GM12865 (cell line): ENCODE data around the gene HAT1.

ENCODE experiments used
- DNase-seq: peaks from one replicate; pipeline ENCODE4 v3.0.0; 2010; ENCODE audit warnings: low read depth
- H3K4me3 ChIP-seq: 2 replicates; pipeline ENCODE4 v1.5.1; 2011; ENCODE audit warnings: mild to moderate bottlenecking, low read depth, low read length, control low read depth
- CTCF ChIP-seq: IDR thresholded peaks from 2 replicates; pipeline ENCODE4 v1.5.1; 2011; ENCODE audit warnings: low read length, control low read depth, low read depth, inconsistent platforms; ENCODE audit not compliant: insufficient read depth; ENCODE audit errors: missing control alignments

HAT1 gene

GRCh38 chr2:171922230-171923022 is at the start of gene HAT1:
HAT1 (plus strand) TSS chr2:171922461; CDS start chr2:171922501, 40 bp downstream.
- TF ChIP-seq CTCF = no peak
- H3K4me3 ChIP-seq = peak within 1 kb of the TSS; percentile 65
- DNase-seq = peak; percentile 98

GRCh38 chr2:171874517-171874916 is 47.7 kb upstream of the HAT1 start:
- no peak for TF ChIP-seq CTCF
- H3K4me3 ChIP-seq = no peak overlapping the region
- DNase-seq = no peak

- DNase-seq = no peak
- no peak for TF ChIP-seq CTCF
Measured at GRCh38 chr2:171874963-171875362, 47.3 kb upstream of the HAT1 start.

GRCh38 chr2:171878481-171878993 is 43.7 kb upstream of the HAT1 start:
- no peak for TF ChIP-seq CTCF
- no peak overlapping the region for H3K4me3 ChIP-seq
- peak; percentile 30 for DNase-seq

More at GRCh38 chr2:171874963-171875362, 47.3 kb upstream of the HAT1 start:
- no peak overlapping the region for H3K4me3 ChIP-seq

- no peak for DNase-seq
- no peak overlapping the region for H3K4me3 ChIP-seq
- TF ChIP-seq CTCF = no peak
Measured at GRCh38 chr2:171879865-171880264, 42.4 kb upstream of the HAT1 start.

GRCh38 chr2:171880774-171881173 is 41.5 kb upstream of the HAT1 start:
- no peak for DNase-seq
- no peak overlapping the region for H3K4me3 ChIP-seq
- TF ChIP-seq CTCF = no peak
